GM18507 (cell line): ENCODE measurements around the gene FERMT3.

Experiments used
- DNase-seq: peaks from one replicate; pipeline ENCODE4 v3.0.0; 2011; ENCODE audit warnings: low read depth; ENCODE audit not compliant: insufficient read length; ENCODE audit errors: extremely low spot score
- FAIRE-seq: peaks from 2 replicates; lab custom pipeline; 2011; peaks lifted over from hg19 to GRCh38; lab: Jason Lieb, UNC

Gene FERMT3

DNA sequence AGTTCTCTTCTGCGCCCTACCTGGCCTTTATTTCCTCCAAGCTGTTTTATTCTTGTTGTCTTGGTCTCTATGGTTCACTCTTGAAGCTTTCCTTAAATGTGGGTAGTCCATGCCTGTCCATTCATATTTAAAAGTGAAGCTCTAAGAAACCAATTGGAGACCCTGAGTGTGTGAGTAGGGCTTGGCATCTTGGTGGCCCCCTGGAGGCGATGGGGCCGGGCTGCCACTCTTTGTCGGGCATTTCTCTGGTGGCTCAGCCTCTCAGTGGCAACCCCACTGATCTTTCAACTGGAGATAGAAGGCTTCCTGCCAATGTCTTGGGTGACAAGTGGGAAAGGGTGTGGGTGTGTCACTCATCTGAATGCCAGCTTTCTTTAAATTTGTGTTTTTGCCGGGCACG is 10.4 kb downstream of the FERMT3 start:
- no peak for FAIRE-seq
- DNase-seq, result no peak

DNA sequence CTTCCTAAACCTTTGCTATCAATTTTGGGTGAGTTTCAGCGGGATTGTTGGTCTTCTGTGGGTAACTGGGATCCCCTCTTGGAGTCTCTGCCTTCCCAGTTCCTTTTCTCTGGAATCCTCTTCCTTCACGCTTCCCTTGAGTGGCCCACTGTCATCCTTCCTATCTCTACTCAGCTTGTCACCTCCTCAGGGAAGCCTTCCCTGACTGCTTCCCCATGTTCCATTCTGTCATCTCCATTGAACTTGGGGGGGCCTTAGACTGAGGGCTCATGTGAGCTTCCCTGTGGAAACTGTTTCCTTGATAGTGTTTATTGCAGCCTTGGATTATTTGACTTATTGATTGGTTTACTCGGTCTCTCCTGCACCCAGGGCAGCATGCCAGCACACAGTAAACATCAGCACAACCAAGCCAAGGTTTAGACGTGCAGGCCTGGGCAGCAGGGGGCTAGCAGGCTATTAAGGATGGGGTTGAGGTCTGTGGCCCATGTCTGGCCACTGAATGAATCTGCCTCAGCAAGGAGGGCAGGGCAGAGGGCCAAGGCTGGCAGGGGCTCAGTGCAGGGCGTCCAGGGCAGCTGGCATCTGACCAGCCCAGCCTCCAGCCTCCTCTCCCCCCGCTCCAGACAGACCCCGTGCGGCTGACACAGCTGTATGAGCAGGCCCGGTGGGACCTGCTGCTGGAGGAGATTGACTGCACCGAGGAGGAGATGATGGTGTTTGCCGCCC is 12.3 kb downstream of the FERMT3 start:
- FAIRE-seq, result no peak
- no peak for DNase-seq

DNA sequence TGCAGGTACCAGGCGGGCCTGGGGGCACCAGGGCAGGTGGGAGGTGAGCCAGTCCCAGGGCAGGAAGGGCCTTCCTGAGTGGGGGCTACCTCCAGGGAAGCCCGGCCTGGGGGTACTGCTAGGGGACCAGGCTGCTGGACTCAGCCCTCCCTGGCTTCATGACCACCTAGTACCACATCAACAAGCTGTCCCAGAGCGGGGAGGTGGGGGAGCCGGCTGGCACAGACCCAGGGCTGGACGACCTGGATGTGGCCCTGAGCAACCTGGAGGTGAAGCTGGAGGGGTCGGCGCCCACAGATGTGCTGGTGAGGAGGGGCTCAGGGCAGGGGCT is 12.8 kb downstream of the FERMT3 start:
- no peak for DNase-seq
- FAIRE-seq, result no peak

DNA sequence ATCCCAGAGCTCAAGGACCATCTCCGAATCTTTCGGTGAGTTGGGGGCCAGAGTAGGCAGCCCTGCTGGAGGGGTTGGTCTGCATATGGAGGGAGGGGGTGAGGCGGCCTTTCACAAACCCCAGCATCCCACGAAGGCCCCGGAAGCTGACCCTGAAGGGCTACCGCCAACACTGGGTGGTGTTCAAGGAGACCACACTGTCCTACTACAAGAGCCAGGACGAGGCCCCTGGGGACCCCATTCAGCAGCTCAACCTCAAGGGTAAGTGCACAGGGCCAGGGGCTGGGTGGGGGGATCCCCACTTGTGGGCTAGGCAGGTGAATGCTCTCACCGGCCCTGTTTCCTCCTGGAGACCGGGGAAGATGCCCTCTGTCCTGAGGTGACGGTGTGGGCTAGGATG is 13.2 kb downstream of the FERMT3 start:
- no peak for FAIRE-seq
- DNase-seq, result no peak

DNA sequence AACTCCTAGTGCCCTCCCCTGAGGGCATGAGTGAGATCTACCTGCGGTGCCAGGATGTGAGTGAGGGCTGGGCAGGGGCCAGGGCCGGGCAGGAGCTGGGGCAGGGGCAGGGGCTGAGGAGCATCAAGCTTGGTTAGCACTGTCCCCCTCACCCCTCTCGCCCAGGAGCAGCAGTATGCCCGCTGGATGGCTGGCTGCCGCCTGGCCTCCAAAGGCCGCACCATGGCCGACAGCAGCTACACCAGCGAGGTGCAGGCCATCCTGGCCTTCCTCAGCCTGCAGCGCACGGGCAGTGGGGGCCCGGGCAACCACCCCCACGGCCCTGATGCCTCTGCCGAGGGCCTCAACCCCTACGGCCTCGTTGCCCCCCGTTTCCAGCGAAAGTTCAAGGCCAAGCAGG is 13.8 kb downstream of the FERMT3 start:
- no peak for FAIRE-seq
- no peak for DNase-seq

DNA sequence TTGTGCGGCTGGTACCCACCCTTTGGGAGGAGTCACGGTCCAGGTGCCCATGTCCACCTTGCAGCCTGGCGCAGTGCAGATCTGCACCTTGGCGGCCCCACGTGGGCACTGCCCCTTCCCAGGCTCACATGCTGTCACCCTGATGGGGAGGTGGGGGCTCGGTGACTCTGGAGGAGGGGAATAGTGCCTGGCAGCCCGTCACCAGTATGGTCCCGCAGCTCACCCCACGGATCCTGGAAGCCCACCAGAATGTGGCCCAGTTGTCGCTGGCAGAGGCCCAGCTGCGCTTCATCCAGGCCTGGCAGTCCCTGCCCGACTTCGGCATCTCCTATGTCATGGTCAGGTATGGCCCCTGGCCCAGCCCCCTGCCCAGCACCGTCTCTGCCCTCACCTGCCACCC is 14.3 kb downstream of the FERMT3 start:
- FAIRE-seq (no peak), DNase-seq (no peak)

DNA sequence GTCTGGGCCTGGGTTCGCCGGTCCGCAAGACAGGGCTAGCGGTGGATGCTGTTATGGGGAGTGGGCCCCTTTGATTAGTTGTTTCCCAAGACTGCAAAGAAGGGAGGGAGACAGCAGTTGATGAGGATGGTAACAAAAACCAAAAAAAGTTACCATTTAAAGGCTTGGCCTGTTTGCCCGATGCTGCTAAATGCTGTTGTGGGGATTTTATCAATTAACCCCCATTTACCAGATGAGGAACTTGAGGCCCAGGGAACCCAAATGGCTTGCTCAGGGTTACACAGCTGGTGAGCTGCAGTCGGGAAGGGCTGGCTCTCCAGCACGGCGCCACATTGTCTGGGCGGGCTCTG is 16.1 kb downstream of the FERMT3 start:
- FAIRE-seq, result no peak

DNA sequence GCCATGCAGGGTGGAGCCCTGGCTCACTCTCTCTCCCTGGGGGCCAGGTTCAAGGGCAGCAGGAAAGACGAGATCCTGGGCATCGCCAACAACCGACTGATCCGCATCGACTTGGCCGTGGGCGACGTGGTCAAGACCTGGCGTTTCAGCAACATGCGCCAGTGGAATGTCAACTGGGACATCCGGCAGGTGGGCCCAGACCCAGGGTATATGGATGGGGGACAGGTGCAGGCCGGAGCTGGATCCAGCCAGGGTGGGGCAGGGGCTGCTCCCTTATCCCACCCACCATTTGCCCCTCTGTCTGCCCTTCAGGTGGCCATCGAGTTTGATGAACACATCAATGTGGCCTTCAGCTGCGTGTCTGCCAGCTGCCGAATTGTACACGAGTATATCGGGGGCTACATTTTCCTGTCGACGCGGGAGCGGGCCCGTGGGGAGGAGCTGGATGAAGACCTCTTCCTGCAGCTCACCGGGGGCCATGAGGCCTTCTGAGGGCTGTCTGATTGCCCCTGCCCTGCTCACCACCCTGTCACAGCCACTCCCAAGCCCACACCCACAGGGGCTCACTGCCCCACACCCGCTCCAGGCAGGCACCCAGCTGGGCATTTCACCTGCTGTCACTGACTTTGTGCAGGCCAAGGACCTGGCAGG is 16.6 kb downstream of the FERMT3 start:
- DNase-seq, result no peak
- no peak for FAIRE-seq

More for the DNA sequence above, 16.1 kb downstream of the FERMT3 start:
- no peak for DNase-seq

DNA sequence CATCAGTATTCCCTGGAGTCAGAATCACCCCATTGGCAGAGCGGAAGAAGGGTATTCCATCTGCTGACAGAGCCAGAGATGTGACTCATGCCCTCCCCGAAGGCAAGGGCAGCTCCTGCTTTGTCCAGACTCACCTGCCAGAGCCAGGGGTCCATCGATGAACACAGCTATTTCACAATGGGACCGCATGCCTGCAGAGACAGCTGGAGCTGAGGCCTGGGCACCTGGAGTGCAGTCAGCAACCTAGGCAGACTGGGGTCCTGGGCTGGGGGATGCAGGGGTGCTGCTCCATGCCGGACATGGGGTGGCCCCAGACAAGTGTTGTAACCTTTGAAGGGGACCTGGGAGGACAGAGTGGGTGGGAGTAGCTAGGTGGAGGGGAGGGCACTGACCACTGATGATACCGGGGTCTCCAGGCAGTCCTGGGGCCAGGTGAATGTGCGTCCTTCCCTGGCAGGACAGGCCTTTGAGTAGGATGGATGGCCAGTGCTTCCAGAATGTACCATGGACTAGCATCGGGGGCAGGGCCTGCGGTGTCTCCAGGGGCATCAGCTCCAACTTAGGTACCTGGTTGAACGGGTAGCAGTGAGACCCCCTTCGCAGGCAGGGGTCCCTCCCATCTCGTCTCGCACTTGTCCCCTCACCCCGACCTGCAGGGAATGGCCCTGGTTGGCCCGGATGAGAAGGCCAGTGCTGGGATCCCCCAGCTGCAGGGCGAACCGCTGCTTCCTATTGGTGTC is 17.8 kb downstream of the FERMT3 start:
- FAIRE-seq (no peak), DNase-seq (no peak)

DNA sequence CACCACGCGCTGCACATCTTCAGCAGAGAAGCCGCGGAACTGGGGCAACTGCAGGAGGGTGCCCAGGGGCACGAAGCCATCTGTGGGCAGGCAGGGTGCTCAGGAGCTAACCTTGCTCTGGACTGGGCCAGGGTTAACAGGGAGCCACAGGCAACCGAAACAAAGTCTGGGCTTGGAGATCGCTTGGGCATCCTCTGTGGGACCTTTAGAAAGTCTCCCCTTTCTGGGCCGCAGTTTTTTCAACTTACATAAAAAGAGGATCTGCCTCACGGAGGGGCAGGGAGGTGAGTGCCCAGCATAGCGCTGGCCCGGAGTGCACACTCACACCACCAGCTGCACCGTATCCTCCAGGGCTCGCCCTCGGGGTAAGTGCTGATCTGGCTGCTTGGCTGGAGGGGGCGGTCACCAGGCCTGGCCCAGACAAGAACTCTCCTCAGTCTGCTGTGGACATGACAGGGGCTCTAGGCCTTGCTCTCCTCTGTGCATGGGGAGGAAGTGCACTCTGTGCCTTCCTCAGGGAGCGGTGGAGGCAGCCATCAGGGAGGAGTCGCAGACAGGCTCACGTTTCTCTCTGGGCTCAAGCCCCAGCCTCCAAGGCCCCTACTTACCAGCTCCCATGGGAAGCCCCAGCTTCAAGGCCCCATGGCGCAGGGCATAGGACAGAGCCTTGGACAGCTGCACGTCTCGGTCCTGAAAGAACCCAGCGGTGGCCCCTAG is 18.5 kb downstream of the FERMT3 start:
- DNase-seq, result no peak

DNA sequence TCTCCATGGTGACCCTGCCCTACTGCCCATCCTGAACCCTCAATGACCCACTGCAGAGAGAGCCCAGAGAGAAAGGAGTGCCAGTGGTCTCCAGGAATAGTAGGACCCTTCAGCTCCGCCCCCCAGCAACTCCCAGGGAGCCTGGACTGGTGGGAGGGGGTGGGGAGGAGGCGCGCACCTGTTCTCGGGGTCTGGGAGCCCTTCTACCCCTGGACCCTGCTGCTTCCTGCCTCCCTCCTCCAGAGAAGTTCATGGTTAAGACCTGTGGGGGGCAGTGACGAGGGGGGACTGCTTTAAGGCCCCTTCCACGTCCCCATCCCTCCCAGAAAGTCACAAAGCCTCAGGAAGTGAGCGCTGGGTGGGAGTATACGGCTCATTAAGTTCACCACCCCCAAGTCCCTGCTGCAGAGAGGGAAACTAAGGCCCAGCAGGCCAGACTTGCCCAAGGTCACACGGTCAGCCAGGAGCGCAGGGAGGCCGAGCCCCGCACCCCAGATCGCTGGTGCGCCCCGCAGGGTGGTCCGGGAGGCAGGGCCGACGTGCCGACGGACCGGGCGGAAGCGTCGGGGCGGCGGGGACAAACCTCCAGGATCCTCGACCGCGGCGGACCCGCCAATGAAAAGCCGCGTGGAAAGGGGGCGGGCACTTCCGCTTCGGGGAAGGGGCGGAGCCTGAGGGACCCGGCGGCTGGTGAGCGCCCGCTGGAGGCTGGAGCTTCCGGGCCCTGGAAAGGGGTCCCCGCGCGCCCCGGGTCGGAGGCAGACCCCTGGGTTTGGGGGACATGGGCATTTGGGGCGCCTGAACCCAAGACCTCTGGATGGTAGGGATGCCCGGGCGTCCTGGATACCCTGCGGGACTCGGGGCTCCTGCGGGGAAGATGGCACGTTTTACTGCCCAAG is 19.3 kb downstream of the FERMT3 start, which contains the start of the genes NUDT22 and TRPT1:
Gene NUDT22, plus strand, starts transcription at position 667 of the 899 bp plus-strand sequence. CDS start 379 bp downstream, outside the sequence.
Gene TRPT1, minus strand, starts transcription at position 579 of the 899 bp plus-strand sequence. Its CDS starts 326 bp downstream, at position 253.
- peak; percentile 84 for FAIRE-seq
- peak; percentile 88 for DNase-seq

More for the DNA sequence above, 18.5 kb downstream of the FERMT3 start:
- no peak for FAIRE-seq

DNA sequence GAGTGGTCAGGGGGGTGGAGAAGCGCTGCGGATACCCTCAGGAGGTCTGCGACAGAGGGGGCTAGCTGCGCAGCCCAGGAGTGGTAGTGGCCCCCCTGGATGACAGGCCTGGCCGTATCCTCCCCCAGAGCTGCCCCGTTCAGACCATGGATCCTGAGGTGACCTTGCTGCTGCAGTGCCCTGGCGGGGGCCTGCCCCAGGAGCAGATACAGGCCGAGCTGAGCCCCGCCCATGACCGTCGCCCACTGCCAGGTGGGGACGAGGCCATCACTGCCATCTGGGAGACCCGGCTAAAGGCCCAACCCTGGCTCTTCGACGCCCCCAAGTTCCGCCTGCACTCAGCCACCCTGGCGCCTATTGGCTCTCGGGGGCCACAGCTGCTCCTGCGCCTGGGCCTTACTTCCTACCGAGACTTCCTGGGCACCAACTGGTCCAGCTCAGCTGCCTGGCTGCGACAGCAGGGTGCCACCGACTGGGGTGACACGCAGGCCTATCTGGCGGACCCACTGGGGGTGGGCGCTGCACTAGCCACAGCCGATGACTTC is 20.1 kb downstream of the FERMT3 start:
- DNase-seq (no peak), FAIRE-seq (peak; percentile 60)

DNA sequence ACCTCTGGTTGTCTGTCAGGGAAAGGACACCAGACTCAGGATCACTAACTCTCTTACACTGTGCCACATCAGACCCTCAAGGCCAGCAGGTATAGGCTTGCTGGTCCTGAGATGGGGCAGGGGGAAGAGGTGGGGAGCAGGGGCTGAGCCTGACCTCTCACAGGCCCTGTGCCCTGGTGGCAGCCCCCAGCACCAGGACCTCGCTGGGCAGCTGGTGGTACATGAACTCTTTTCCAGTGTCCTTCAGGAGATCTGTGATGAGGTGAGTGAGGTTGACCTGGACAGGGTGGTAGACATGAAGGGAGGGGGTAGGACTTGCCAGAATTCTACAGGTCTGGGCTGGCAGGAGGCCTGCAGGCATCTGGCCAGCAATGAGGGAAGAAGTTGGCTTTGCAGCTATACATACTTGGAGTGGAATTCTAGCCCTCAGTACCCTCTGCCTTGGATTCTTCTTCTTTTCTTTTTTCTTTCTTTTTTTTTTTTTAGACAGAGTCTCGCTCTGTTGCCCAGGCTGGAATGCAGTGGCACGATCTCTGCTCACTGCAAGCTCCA is 21.0 kb downstream of the FERMT3 start:
- DNase-seq (no peak), FAIRE-seq (no peak)

DNA sequence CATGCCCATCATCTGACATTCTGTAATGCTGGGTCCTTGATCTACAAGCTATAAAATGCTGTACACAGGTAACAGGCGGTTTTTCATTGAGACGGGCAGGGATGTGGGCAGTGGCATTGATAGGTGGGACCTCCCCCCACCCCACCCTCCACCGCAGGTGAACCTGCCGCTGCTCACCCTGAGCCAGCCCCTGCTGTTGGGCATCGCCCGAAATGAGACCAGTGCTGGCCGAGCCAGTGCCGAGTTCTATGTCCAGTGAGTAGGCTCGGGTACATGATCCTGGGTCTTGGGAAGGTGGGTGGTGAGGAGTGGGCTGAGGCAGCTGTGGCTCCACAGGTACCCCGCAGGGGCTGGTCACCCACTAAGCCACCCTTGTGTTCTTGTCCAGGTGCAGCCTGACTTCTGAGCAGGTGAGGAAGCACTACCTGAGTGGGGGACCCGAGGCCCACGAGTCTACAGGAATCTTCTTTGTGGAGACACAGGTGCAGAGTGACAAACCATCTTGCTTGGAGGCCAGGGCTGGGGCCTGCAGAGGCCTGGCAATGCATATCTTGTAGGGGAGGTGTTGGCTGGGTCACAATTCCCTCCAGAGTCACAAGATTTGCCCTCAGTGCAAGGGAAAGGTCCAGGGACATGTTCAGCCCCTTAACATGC is 22.7 kb downstream of the FERMT3 start:
- FAIRE-seq, result no peak
- no peak for DNase-seq

DNA sequence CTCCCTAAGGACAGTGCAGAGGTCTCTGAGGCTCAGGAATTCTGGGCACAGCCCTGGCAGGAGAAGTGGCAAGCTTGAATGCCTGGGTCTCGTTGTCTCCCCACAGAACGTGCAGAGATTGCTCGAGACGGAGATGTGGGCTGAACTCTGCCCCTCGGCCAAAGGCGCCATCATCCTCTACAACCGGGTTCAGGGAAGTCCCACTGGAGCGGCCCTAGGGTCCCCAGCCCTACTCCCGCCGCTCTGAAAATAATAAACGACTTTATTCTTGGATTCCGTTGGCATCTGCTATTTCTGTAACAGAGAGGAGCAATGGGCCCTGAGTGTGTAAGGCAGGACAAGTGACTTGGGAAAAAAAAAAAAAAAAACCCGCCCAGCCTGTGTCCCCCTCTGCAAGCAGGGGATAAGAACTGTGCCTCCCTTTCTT is 23.2 kb downstream of the FERMT3 start:
- no peak for DNase-seq
- FAIRE-seq, result no peak

DNA sequence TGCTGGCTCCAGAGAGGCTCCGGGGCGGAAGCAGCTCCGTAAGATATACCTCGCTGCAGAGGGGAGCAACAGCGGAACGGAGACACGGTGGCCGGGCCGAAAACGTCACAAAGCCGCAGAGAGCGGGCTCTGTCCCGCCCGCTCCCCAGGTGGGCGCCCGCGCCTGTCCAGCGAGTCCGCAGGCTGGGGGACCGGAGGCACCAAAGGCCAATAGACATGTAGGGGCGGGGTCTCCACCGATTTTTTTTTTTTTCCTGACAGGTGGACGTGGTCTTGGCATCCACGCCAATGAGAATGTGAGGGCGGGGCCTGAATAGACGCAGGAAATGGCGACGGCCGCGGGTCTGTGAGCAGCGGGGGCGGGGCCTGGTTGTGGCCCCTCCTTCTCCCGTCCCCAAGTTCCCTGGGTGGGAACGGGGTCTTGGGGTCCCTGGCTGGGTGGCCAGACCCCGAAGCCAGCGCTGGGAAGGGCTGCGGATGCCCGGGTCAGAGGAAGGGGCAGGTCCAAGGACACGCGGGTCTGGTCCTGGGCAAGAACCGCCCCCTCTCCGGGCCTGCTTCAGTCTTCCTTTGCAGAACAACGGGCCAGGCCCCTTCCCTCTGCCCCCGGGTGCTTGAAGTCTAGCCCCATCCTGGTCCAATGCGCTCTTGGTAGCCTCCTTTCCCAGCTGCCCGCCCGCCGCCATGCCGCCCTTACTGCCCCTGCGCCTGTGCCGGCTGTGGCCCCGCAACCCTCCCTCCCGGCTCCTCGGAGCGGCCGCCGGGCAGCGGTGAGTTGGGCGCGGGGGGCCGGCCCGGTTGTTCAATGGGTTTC is 23.9 kb downstream of the FERMT3 start, which contains the start of gene DNAJC4:
Gene DNAJC4, plus strand, starts transcription at position 378 of the 814 bp plus-strand sequence. Its CDS starts 307 bp downstream, at position 685.
- FAIRE-seq, result peak; percentile 79
- peak; percentile 74 for DNase-seq

DNA sequence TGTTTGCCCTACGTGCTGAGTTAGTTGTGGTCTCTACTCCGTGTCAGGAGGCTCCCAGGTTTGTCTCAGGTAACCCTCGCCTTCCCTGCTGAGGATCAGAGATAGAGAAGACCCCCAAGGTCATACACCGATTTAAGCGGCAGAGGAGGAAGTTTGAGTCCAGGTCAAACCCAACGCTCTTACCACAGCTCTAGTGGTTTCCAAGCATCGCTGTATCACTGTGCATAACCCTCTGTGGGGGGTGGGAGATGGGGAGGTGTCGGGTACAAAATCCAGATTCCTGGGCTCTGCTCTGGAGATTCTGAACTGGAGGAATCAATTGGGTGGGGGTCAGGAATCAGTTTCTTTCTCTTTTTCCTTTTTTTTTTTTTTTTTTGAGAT is 24.5 kb downstream of the FERMT3 start:
- FAIRE-seq (no peak), DNase-seq (no peak)
